ENCODE results near the gene RPUSD4. TPM values are rescaled to one million over a fixed set of nuclear protein-coding genes. Genes with fewer than 3 reads are reported as not detected.

Gene RPUSD4
- total RNA-seq, 2 experiments from 2014 or later: 29.1 to 36.2 TPM

- ChIA-PET CTCF (ENCODE audit: unreplicated experiment) (no interaction called here), POLR2A (no interaction called here)
- Histone ChIP-seq H3K4me3 (ENCODE audit: low read depth, low read length, poor library complexity, severe bottlenecking) (no peak overlapping the region), H3K9me2 (ENCODE audit: insufficient read depth, low read length) (no peaks in the 10 kb centered on the region), H3K9me3 (ENCODE audit: low read length) (no peaks in the 10 kb centered on the region), H3K4me2 (ENCODE audit: low read length) (no peak overlapping the region), H2AFZ (ENCODE audit: low read length) (no peak overlapping the region), H3K79me2 (ENCODE audit: insufficient read depth, low read depth, low read length) (no peaks in the 10 kb centered on the region), H4K20me1 (ENCODE audit: insufficient read depth, low read length) (no peaks in the 10 kb centered on the region), H3K4me1 (ENCODE audit: insufficient read depth, low read length, poor library complexity, severe bottlenecking) (no peaks in the 10 kb centered on the region), H3K27ac (ENCODE audit: low read depth, low read length, poor library complexity, severe bottlenecking) (no peak overlapping the region), H3K36me3 (ENCODE audit: insufficient read depth, low read length) (no peaks in the 10 kb centered on the region)
- TF ChIP-seq CTCF (conservative IDR thresholded peaks at IDR 0.05; ENCODE audit: low read length) (no peak), EZH2phosphoT487 (IDR thresholded peaks at IDR 0.05; ENCODE audit: borderline replicate concordance, low read depth, low read length) (no peak)
- DNase-seq (ENCODE audit: low spot score): no peak
- BruUV-seq (replicated peaks): no TSS peak
- intact Hi-C loops (cut with micrococcal nuclease; ENCODE audit: unreplicated experiment): no loop called here
These were observed 44.0 kb downstream of the RPUSD4 start for GRCh38 chr11:126167488-126167887.

DNA sequence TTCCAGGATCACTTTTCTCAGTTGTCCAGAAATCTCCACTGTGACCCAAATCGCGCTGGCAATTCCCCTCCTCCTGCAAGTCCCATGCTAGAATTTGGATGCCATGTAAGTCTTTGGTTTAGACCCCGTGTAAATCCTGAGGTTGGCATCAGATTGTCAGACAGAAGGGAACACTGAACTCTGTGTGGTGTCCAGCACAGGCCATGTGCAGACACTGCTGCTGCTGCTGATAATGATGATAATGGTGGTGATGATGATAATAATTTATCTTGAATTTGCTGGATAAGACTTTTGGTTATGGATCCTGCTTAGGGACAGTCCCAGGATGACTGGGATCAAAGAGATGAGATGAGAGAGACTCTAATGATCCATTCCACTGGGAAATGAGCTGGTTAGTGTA is 45.0 kb downstream of the RPUSD4 start:
- Histone ChIP-seq H3K4me1 (ENCODE audit: insufficient read depth, low read length, poor library complexity, severe bottlenecking) (no peaks in the 10 kb centered on the region), H3K4me3 (ENCODE audit: low read depth, low read length, poor library complexity, severe bottlenecking) (no peak overlapping the region), H3K79me2 (ENCODE audit: insufficient read depth, low read depth, low read length) (no peaks in the 10 kb centered on the region), H3K9me2 (ENCODE audit: insufficient read depth, low read length) (no peaks in the 10 kb centered on the region), H4K20me1 (ENCODE audit: insufficient read depth, low read length) (no peaks in the 10 kb centered on the region), H3K9me3 (ENCODE audit: low read length) (no peaks in the 10 kb centered on the region), H2AFZ (ENCODE audit: low read length) (no peak overlapping the region), H3K36me3 (ENCODE audit: insufficient read depth, low read length) (no peaks in the 10 kb centered on the region), H3K4me2 (ENCODE audit: low read length) (no peak overlapping the region), H3K27ac (ENCODE audit: low read depth, low read length, poor library complexity, severe bottlenecking) (no peak overlapping the region)
- intact Hi-C loops (cut with micrococcal nuclease; ENCODE audit: unreplicated experiment): no loop called here
- ChIA-PET CTCF (ENCODE audit: unreplicated experiment) (no interaction called here), POLR2A (no interaction called here)
- no peak for DNase-seq (ENCODE audit: low spot score)
- no peak for TF ChIP-seq CTCF (conservative IDR thresholded peaks at IDR 0.05; ENCODE audit: low read length)
- no peak for TF ChIP-seq EZH2phosphoT487 (IDR thresholded peaks at IDR 0.05; ENCODE audit: borderline replicate concordance, low read depth, low read length)
- no TSS peak for BruUV-seq (replicated peaks)

GRCh38 chr11:126165757-126166156 is 45.7 kb downstream of the RPUSD4 start:
- no TSS peak for BruUV-seq (replicated peaks)
- intact Hi-C loops (cut with micrococcal nuclease; ENCODE audit: unreplicated experiment): no loop called here
- CTCF ChIA-PET (ENCODE audit: unreplicated experiment): no interaction called here

More at GRCh38 chr11:126165757-126166156, 45.7 kb downstream of the RPUSD4 start:
- H3K9me2 ChIP-seq (ENCODE audit: insufficient read depth, low read length): no peaks in the 10 kb centered on the region
- TF ChIP-seq CTCF (conservative IDR thresholded peaks at IDR 0.05; ENCODE audit: low read length) (no peak), EZH2phosphoT487 (IDR thresholded peaks at IDR 0.05; ENCODE audit: borderline replicate concordance, low read depth, low read length) (no peak)
- POLR2A ChIA-PET: no interaction called here
- no peak overlapping the region for H2AFZ ChIP-seq (ENCODE audit: low read length)
- no peaks in the 10 kb centered on the region for H4K20me1 ChIP-seq (ENCODE audit: insufficient read depth, low read length)
- no peaks in the 10 kb centered on the region for H3K4me1 ChIP-seq (ENCODE audit: insufficient read depth, low read length, poor library complexity, severe bottlenecking)
- H3K36me3 ChIP-seq (ENCODE audit: insufficient read depth, low read length): no peaks in the 10 kb centered on the region
- no peak overlapping the region for H3K27ac ChIP-seq (ENCODE audit: low read depth, low read length, poor library complexity, severe bottlenecking)
- no peaks in the 10 kb centered on the region for H3K9me3 ChIP-seq (ENCODE audit: low read length)
- H3K79me2 ChIP-seq (ENCODE audit: insufficient read depth, low read depth, low read length): no peaks in the 10 kb centered on the region
- DNase-seq (ENCODE audit: low spot score): no peak
- no peak overlapping the region for H3K4me2 ChIP-seq (ENCODE audit: low read length)
- no peak overlapping the region for H3K4me3 ChIP-seq (ENCODE audit: low read depth, low read length, poor library complexity, severe bottlenecking)
